Naive thymus-derived CD4-positive, alpha-beta T cell (primary cell): ENCODE measurements around the gene PRAMEF12. TPM values are rescaled to one million over a fixed set of nuclear protein-coding genes. Genes with fewer than 3 reads are reported as not detected.

Experiments used
- polyA plus RNA-seq, 2 donors: library from polyadenylated mRNA; unstranded; fragments of 300-500 nt; fragmentation: Illumina TruSeq; gene quantifications; one replicate each; pipeline ENCODE4 v1.2.3, GENCODE V29; 2021
- total RNA-seq, 6 experiments: library from RNA in 5 of 6; stranded (reverse) in 5 of 6; gene quantifications; 1 replicate in 5 of 6; 2 replicates in 1 of 6; pipeline ENCODE4 v1.2.3 and lab custom pipeline; 2021 to 2026

PRAMEF12 gene
- total and polyA plus RNA-seq, 7 experiments from 2014 or later, result not detected

Other genes starting within 250 kb of the PRAMEF12 start
- 100 to 1,000 TPM in 2 of 5 experiments, 10 to 100 TPM in 3; 60.2 to 115 (median 74.7) TPM for gene DHRS3, start 155.5 kb upstream of the PRAMEF12 start, total RNA-seq
- 10 to 100 TPM; 39.9 to 44.9 TPM for gene DHRS3, start 155.5 kb upstream of the PRAMEF12 start, polyA plus RNA-seq
- gene AADACL4, start 129.7 kb upstream of the PRAMEF12 start, total RNA-seq, result not detected
- gene AADACL4, start 129.7 kb upstream of the PRAMEF12 start, polyA plus RNA-seq, result not detected
- gene AADACL3, start 57.6 kb upstream of the PRAMEF12 start, total RNA-seq, result not detected
- gene AADACL3, start 57.6 kb upstream of the PRAMEF12 start, polyA plus RNA-seq, result not detected
- gene CFAP107, start 27.5 kb upstream of the PRAMEF12 start, total RNA-seq, result not detected
- gene CFAP107, start 27.5 kb upstream of the PRAMEF12 start, polyA plus RNA-seq, result not detected
- not detected for gene PRAMEF1, start 17.7 kb downstream of the PRAMEF12 start, total RNA-seq
- not detected for gene PRAMEF1, start 17.7 kb downstream of the PRAMEF12 start, polyA plus RNA-seq
- gene PRAMEF11, start 57.7 kb downstream of the PRAMEF12 start, total RNA-seq, result not detected
- gene PRAMEF11, start 57.7 kb downstream of the PRAMEF12 start, polyA plus RNA-seq, result not detected
- gene HNRNPCL1, start 75.0 kb downstream of the PRAMEF12 start, total RNA-seq, result not detected
- not detected for gene HNRNPCL1, start 75.0 kb downstream of the PRAMEF12 start, polyA plus RNA-seq
- not detected for gene PRAMEF2, start 83.3 kb downstream of the PRAMEF12 start, total RNA-seq
- not detected for gene PRAMEF2, start 83.3 kb downstream of the PRAMEF12 start, polyA plus RNA-seq
- gene PRAMEF4, start 112.5 kb downstream of the PRAMEF12 start, total RNA-seq, result not detected
- gene PRAMEF4, start 112.5 kb downstream of the PRAMEF12 start, polyA plus RNA-seq, result not detected
- not detected for gene PRAMEF10, start 124.5 kb downstream of the PRAMEF12 start, total RNA-seq
- gene PRAMEF10, start 124.5 kb downstream of the PRAMEF12 start, polyA plus RNA-seq, result not detected
- gene PRAMEF7, start 142.9 kb downstream of the PRAMEF12 start, total RNA-seq, result not detected
- not detected for gene PRAMEF7, start 142.9 kb downstream of the PRAMEF12 start, polyA plus RNA-seq
- not detected for gene PRAMEF6, start 173.8 kb downstream of the PRAMEF12 start, total RNA-seq
- not detected for gene PRAMEF6, start 173.8 kb downstream of the PRAMEF12 start, polyA plus RNA-seq